ENCODE measurements around the gene MRPL20.
"Not testable (repeated sequence)": the region's sequence is repeated elsewhere in the genome, so short reads cannot be mapped to it uniquely, and the experiment has no call there.

The MRPL20 gene

DNA sequence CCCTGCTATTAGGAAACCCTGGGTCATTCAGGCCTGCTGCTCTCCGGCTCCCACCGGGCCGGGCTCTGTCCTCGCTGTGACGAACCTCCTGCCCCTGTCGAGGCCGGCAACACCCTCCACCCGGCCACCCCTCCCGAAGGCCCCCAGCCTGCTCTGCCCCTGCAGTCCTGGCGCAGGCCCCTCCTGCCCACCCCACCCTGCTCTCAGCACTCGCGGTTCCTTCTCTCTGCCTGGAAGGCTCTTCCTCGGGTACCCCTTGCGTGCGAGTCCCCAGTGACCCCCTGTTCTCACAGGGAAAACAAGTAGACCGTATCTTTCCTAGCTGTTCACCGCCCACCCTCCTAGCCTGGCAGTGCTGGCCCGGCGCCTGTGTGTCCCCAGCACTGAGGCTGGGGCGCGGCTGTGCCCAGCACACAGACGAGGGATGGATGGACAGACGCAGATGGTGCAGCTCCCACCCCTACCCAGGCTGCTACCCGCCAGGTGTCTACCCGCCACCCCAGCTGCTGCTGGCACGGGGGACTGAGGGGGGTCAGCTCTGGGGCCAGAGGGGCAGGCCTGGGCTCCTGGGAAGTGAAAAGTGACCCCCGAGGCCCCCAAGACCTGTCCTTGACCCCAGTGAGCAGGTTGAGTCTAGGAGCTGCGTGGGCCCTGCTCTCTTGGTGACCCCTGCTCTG is 25.3 kb upstream of the MRPL20 start:
- Mint-ChIP-seq H3K4me3 (no peak overlapping the region), H3K4me1 (peaks cover 14% of the 10 kb centered on the region), H3K9me3 (no peaks in the 10 kb centered on the region), H3K27ac (no peak overlapping the region), H3K27me3 (peaks cover 29% of the 10 kb centered on the region), H3K36me3 (ENCODE audit: low read depth) (peaks cover 2% of the 10 kb centered on the region)
- DNase-seq (no peak), ATAC-seq (no peak)

DNA sequence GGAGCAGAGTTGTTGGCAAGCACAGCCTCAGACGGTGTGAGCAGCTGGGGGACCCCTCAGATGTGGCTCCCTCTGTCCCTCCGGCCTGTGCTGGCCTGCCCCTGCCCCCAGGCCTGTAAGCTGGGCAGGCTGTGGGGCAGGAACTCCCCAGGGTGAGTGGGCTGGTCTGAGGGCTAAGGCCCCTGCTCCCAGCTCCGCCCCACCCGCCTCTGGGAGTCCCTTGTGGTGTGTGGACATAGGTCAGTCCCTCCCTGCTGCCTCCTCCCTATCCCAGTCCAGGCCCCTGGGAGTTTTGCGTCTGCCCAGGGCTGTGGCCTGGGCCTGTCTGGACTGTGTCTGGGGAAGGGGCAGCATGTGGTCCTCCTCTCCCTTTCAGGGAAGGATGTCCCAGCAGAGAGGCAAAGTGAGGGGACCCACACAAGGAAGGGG is 24.8 kb upstream of the MRPL20 start:
- Mint-ChIP-seq H3K27me3 (peaks cover 29% of the 10 kb centered on the region), H3K4me1 (peaks cover 14% of the 10 kb centered on the region), H3K36me3 (ENCODE audit: low read depth) (peaks cover 2% of the 10 kb centered on the region), H3K27ac (no peak overlapping the region), H3K4me3 (no peak overlapping the region), H3K9me3 (no peaks in the 10 kb centered on the region)
- ATAC-seq (no peak), DNase-seq (no peak)

DNA sequence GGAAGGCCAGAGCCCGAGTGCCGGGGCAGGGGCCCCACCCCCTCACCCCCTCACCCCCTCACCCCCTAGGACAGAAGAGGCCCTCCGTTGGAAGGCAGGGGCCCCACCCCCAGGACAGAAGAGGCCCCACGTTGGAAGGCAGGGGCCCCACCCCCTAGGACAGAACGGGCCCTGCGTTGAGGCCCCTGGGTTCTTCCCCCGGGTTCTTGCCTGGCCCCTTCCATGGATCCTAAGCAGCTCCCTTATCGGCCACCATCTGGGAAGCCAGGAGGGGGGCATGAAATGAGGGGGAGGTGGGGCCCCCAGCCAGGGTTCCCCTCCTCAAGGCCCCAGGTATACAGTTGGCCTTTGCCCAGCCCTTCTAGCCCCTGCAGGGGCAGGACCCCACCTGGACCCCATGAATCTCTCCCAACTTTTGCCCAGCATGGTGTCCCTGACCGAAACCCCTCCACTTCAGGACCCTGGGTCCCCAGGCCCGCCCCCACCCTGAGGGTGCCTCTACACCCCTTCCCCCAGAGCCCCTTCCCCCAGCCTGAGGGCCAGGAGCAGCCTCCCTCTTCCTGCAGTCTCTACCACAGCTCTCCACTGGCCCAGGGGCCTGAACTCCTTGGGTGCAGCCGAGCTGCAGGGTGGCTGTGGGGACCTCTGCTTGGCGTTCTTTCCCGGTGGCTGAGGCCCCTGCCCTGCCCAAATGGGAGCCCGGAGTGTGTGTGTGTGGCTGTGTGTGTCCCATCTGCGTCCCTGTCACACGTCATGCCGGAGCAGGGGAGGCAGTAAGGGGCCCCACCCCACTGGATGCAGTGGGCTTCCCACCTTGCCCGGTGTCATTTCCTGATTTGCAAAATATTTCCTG is 24.1 kb upstream of the MRPL20 start:
- no peak for DNase-seq
- H3K36me3 Mint-ChIP-seq (ENCODE audit: low read depth), result peaks cover 2% of the 10 kb centered on the region
- ATAC-seq, result no peak
- H3K27ac Mint-ChIP-seq, result no peak overlapping the region
- no peak overlapping the region for H3K4me3 Mint-ChIP-seq
- no peaks in the 10 kb centered on the region for H3K9me3 Mint-ChIP-seq
- H3K27me3 Mint-ChIP-seq, result peaks cover 26% of the 10 kb centered on the region
- peaks cover 12% of the 10 kb centered on the region for H3K4me1 Mint-ChIP-seq

DNA sequence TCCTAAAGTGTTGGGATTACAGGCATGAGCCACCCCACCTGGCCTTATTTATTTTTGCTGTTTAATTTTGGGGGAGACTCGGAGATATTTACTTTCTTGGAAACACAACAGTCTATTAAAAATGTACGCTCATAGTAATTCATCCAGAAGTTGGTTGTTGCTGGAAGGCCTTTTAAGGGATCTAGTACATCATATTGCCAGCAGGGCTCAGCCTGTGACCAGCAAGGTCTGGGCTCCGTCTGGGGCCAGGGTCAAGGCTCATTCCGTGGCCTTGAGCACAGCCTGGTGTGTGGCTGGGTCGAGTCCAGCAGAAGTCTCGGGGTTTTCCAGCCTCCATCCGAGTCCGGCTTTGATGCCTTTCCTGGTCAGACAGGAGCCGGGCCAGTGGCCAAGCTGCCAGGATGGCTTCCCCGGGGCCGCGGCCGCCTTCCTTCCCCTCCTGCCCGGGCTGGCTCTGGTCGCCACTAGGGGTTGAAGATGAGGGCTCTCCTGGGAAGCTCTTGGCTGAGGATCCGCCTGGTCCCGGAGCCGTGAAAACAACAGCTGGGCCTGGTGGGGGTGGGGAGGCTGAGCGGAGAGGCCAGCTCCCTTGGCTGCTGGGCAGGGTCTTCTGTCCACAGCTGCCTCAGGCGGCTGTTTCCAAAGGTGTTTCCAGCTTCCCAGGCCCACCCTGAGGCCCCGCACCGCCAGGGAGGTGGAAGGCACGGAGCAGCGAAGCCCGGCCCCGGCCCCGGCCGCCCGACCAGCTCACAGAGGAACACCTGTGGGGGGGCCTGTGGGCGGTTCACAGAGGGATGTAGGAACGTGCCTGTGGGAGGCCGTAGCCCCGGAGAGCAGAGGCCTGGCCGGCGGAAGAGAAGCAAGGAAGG is 23.3 kb upstream of the MRPL20 start:
- no peak for ATAC-seq
- Mint-ChIP-seq H3K27ac (no peak overlapping the region), H3K9me3 (no peaks in the 10 kb centered on the region), H3K4me3 (no peak overlapping the region), H3K4me1 (peaks cover 10% of the 10 kb centered on the region), H3K36me3 (ENCODE audit: low read depth) (peaks cover 2% of the 10 kb centered on the region), H3K27me3 (peaks cover 25% of the 10 kb centered on the region)
- no peak for DNase-seq

DNA sequence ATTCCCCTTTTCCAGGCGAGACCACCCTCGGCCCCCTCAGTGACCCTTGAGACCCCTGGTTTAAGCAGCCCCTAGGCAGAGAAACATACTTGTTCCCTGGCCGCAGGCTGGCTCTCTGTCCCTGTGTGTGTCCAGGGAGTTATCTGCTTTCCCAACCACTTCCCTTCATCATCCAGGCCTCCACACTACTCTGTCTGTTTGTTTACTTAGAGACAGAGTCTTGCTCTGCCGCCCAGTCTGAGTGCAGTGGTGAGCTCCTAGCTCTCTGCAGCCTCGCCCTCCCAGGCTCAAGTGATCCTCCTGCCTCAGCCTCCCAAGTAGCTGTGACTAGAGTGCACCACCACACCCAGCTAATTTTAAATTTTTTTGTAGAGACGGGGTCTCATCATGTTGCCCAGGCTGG is 22.6 kb upstream of the MRPL20 start:
- DNase-seq, result no peak

DNA sequence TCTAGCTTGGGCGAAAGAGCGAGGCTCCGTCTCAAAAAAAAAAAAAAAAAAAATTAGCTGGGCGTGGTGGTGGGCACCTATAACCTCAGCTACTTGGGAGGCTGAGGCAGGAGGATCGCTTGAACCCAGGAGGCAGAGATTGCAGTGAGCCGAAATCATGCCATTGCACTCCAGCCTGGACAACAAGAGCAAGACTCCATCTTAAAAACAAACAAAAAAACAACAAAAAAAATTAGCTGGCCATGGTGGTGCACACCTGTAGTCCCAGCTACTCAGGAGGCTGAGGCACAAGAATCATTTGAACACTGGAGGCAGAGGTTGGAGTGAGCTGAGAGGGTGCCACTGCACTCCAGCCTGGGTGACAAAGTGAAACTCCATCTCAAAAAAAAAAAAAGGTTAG is 21.9 kb upstream of the MRPL20 start:
- H3K9me3 Mint-ChIP-seq; H3K4me3 Mint-ChIP-seq; ATAC-seq; DNase-seq; H3K36me3 Mint-ChIP-seq (ENCODE audit: low read depth); H3K27ac Mint-ChIP-seq; H3K4me1 Mint-ChIP-seq: not testable (repeated sequence)
- peaks cover 21% of the 10 kb centered on the region for H3K27me3 Mint-ChIP-seq

More for the DNA sequence above, 22.6 kb upstream of the MRPL20 start:
- Mint-ChIP-seq H3K4me1 (peaks cover 7% of the 10 kb centered on the region), H3K27me3 (peaks cover 22% of the 10 kb centered on the region), H3K9me3 (no peaks in the 10 kb centered on the region), H3K4me3 (no peak overlapping the region), H3K36me3 (ENCODE audit: low read depth) (peaks cover 2% of the 10 kb centered on the region), H3K27ac (no peak overlapping the region)
- ATAC-seq, result no peak

DNA sequence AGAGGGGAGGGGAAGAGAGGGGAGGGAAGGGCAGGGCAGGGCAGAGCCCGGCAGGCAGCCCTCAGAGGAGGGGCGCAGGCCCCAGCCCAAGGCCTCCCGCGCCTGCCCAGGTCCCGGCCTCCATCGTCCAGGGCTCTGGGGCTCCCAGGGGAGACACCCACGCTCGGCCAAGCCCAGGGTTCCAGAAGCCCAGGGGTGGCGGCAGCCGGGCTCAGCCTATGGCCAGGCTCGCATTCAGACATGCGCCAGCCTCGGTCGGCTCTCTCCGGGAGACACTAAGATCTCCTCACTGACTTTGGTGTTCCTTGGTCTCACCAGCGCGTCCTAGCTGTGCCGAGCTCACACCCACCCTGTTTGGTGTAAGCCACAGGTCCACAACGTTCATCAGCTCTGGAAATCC is 21.1 kb upstream of the MRPL20 start:
- Mint-ChIP-seq H3K4me1 (peaks cover 2% of the 10 kb centered on the region), H3K27ac (peak overlapping the region; percentile 21), H3K27me3 (peaks cover 21% of the 10 kb centered on the region), H3K4me3 (no peak overlapping the region), H3K36me3 (ENCODE audit: low read depth) (peaks cover 2% of the 10 kb centered on the region), H3K9me3 (no peaks in the 10 kb centered on the region)
- ATAC-seq, result no peak
- no peak for DNase-seq

DNA sequence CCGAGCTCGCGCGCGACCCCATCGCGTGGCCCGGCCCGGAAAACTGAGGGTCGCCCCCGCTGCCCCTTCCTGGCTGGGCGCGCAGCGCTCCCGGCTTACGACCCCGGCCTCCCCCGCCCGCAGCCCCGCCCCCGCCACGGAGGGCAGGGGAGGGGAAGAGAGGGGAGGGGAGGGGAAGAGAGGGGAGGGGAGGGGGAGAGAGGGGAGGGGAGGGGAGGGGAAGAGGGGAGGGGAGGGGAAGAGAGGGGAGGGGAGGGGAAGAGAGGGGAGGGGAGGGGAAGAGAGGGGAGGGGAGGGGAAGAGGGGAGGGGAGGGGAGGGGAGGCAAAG is 20.7 kb upstream of the MRPL20 start:
- H3K36me3 Mint-ChIP-seq (ENCODE audit: low read depth), result peaks cover 2% of the 10 kb centered on the region
- H3K9me3 Mint-ChIP-seq, result no peaks in the 10 kb centered on the region
- no peak overlapping the region for H3K4me3 Mint-ChIP-seq
- peaks cover 4% of the 10 kb centered on the region for H3K4me1 Mint-ChIP-seq
- H3K27me3 Mint-ChIP-seq, result peaks cover 21% of the 10 kb centered on the region
- no peak for ATAC-seq
- DNase-seq, result no peak
- H3K27ac Mint-ChIP-seq, result no peak overlapping the region

DNA sequence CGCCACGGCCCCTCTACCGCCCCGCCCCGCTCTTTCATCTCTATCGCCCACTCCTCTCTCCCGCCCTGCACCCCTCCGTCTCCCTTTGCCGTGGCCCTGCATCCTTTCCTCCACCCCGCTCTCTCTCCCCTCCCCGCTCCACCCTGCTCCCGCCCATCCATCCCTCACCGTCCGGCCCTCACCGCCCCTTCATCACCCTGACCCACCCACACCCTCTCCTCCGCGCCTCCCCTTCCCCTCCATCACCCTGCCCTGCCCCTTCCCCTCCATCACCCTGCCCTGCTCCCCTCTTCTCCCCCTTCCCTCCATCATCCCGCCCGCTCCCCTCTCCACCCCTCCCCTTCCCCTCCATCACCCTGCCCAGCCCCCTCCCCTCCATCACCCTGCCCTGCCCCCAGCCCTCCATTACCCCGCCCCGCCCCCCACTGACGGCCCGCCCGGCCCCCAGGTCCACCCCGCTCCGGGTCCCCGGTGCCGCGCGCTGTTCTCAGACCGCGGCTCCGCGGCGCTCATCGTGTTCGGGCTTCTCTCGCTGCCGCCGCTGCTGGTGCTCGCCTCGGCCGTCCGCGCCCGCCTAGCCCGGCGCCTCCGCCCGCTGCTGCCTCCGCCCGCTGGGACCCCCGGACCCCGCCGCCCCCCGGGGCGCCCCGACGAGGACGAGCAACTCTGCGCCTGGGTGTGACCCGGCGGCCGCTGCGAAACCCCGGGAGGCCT is 20.2 kb upstream of the MRPL20 start:
- ATAC-seq (no peak), DNase-seq (no peak)
- H3K9me3 Mint-ChIP-seq, result no peaks in the 10 kb centered on the region
- H3K27me3 Mint-ChIP-seq, result peaks cover 22% of the 10 kb centered on the region
- peaks cover 8% of the 10 kb centered on the region for H3K4me1 Mint-ChIP-seq
- H3K36me3 Mint-ChIP-seq (ENCODE audit: low read depth), result peaks cover 2% of the 10 kb centered on the region
- no peak overlapping the region for H3K4me3 Mint-ChIP-seq
- H3K27ac Mint-ChIP-seq, result no peak overlapping the region

DNA sequence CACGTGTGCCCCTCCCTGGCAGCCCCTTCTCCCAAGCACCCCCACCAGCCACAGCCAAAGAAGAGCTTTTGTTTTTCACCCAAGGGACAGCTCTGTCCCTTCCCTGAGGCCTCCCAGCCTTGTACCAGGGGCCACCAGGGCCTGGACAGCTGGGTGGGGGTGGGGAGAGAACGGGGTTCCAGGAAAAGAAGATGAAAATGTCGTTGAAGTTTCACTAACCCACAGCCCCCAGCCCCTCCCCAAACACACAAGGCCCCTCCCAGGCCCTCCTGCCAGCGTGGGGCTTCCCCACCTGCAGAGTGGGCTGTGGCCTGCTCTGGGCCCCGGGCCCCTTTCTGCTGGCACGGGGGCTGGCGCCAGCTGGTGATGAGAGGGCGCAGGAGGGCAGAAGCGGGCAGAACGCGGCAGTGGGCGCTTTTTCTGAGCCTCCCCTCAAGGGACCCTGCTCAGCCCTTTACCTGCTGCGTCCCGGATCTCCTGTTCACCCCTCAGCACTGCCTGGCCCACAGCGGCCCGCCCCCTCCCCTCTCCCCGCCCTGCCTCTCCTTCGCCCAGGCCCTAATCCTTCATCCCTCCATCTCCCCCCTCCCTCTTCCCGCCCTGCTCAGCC is 19.5 kb upstream of the MRPL20 start:
- Mint-ChIP-seq H3K27me3 (peaks cover 24% of the 10 kb centered on the region), H3K9me3 (no peaks in the 10 kb centered on the region), H3K4me3 (no peak overlapping the region), H3K27ac (no peak overlapping the region), H3K4me1 (peaks cover 9% of the 10 kb centered on the region), H3K36me3 (ENCODE audit: low read depth) (peaks cover 2% of the 10 kb centered on the region)
- ATAC-seq (no peak), DNase-seq (no peak)

DNA sequence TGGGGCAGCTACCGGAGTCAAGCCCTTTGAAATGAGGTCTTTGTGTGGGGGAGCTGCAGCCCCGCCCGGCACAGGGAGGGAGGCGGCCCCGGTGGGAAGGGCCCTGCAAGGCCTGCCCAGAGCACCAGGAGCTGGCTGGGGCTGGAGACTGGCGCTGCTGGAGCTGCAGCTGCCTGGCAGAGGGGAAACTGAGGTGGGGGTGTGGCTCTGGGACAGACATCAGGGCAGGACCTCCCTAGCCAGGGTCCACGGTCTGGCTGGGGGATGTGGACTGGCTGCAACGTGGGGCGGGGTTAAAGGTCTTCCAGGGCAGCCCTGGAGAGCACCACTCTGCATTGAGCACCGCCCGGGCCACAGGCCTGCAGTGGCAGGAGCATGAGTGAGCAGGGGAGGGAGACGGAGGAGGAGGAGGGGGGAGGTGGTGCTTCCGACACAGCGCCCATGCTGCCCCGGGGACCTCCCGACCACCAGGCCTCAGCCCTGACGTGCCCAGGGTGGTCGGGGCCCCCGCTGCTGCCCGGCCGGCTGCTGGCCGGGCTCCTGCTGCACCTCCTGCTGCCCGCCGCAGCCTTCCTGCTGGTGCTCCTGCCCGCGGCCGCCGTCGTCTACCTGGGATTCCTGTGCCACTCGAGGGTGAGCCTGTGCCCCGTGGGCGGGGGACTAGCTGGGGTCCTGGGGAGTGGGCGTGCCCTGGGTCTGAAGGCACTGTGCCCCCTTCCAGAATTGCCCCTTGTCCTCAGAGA is 18.8 kb upstream of the MRPL20 start:
- Mint-ChIP-seq H3K4me1 (peaks cover 10% of the 10 kb centered on the region), H3K27me3 (peaks cover 24% of the 10 kb centered on the region), H3K4me3 (no peak overlapping the region), H3K9me3 (no peaks in the 10 kb centered on the region), H3K36me3 (ENCODE audit: low read depth) (peaks cover 2% of the 10 kb centered on the region), H3K27ac (no peak overlapping the region)
- ATAC-seq, result no peak
- DNase-seq, result no peak

DNA sequence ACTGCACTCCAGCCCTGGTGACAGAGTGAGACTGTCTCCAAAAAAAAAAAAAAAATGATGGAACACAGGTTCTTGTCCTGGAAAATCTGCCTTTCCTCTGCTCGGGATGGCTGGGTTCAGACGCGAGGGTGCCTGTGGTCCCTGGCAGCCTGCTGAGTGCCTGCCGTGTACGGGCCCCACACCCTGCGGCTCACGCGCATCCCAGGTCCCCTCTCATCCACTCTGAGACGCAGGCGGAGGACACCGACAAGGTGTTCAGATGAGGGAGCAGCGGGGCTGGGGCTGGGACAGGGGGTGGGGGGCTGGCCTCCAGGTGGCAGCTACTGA is 18.3 kb upstream of the MRPL20 start:
- Mint-ChIP-seq H3K4me1 (peaks cover 10% of the 10 kb centered on the region), H3K4me3 (no peak overlapping the region), H3K36me3 (ENCODE audit: low read depth) (peaks cover 2% of the 10 kb centered on the region), H3K27ac (no peak overlapping the region), H3K27me3 (peaks cover 24% of the 10 kb centered on the region), H3K9me3 (no peaks in the 10 kb centered on the region)
- DNase-seq (no peak), ATAC-seq (no peak)

DNA sequence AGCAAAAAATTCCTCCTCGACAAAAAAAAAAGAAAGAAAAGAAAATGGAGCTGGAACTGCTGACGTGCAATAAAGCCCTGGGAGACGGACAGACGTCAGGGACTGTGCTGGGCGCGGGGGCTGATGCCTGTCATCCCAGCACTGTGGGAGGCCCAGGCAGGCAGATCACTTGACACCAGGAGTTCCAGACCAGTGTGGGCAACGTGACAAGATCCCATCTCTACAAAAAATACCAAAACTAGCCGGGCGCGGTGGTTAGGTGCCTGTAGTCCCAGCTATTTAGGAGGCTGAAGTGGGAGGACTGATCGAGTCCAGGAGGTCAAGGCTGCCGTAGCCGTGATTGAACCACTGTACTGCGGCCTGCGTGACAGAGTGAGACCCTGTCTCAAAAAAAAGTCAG is 17.6 kb upstream of the MRPL20 start:
- no peak overlapping the region for H3K4me3 Mint-ChIP-seq
- H3K4me1 Mint-ChIP-seq, result peaks cover 10% of the 10 kb centered on the region
- H3K36me3 Mint-ChIP-seq (ENCODE audit: low read depth), result peaks cover 2% of the 10 kb centered on the region
- H3K27me3 Mint-ChIP-seq, result peaks cover 19% of the 10 kb centered on the region
- H3K9me3 Mint-ChIP-seq, result no peaks in the 10 kb centered on the region
- no peak for DNase-seq
- no peak for ATAC-seq
- H3K27ac Mint-ChIP-seq, result no peak overlapping the region
